HG03457 (cell line): ENCODE results near the gene NACC2.

Experiments used
- ATAC-seq: cut with Tn5 transposase; IDR thresholded peaks from one replicate; pipeline ENCODE4 v1.9.1; 2021; ENCODE audit warnings: moderate number of reproducible peaks; ENCODE audit not compliant: unreplicated experiment

The NACC2 gene

GRCh38 chr9:135985889-135986288, 109.2 kb downstream of the NACC2 start:
- ATAC-seq: no peak

DNA sequence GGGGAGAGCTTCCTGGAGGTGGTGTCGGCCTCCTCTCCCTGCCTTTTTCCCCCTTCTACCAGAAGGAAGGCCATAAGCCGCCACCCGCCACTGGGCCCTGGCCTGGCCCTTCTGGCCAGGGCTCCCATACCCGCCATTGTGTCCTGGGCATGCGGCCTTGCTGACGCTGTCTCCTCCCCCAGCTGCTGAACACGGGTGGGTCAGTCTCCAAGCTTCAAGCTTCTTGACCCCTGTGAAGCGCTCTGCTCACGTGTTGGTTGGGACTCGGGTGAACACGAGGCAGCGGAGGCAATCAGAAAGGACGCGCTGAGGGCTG, 109.7 kb downstream of the NACC2 start:
- ATAC-seq: no peak

DNA sequence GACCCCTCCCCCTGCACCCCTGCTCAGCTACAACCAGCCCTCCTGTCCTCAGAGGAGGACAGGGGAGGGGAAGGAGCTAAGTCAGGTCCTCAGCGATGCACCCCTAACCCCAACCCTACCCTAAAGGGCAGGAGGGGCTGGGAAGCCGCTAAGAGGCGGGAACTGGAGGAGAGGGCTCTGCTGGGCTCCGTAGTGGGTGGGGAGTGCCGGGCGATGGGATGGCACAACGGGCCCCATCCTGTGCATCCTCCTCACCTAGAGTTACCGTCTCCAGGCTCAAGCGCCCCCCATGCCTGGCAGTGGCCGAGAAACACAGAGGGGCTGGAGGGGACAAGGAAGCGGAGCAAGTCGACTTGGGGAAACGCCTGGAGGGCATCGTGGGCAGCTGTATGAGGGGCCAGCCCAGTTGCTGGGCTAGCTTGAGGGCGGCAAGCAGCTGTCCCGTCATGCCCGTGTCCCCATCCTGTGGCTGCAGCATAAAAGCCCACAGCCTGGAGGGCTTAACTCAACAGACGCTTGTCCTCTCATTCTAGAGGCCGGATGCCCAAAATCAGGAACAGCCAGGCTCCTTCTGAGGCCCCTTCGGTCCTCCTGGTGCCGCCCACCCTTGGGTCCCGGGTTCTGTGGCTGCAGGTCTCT, 110.9 kb downstream of the NACC2 start:
- no peak for ATAC-seq

GRCh38 chr9:135983208-135984071, 111.6 kb downstream of the NACC2 start:
- ATAC-seq: no peak

DNA sequence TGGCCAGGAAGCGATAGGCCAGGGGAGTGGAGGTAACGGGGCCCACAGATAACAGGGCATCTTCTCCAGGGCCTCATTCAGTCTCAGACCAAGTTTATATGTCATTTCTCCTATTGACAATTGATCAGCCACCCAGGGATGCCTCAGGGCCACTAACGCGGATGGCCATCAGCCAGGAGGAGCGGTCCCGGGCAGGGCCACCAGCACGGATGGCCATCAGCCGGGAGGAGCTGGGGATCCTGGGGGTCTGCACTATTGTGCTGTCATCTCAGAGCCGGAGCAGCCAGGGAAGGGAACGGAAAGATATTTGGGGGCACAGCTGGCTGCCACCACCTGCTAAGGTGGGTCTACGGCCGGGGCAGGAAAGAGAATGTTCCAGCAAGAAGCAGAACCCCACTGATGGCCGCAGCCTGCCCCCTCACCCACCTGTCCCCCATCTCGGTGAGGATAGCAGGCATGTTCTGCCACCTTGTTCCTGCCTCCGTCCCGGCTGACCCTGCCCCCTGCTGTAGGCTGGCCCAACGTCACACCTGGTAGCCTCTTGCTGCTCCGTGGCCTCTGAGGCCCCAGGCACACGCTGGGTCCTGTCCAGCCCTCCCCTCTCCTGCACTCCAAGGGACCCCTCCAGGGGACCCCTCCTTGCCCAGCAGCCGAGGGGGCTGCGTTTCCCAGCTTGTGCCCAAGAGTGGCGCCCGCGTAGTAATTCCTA, 112.4 kb downstream of the NACC2 start:
- no peak for ATAC-seq

DNA sequence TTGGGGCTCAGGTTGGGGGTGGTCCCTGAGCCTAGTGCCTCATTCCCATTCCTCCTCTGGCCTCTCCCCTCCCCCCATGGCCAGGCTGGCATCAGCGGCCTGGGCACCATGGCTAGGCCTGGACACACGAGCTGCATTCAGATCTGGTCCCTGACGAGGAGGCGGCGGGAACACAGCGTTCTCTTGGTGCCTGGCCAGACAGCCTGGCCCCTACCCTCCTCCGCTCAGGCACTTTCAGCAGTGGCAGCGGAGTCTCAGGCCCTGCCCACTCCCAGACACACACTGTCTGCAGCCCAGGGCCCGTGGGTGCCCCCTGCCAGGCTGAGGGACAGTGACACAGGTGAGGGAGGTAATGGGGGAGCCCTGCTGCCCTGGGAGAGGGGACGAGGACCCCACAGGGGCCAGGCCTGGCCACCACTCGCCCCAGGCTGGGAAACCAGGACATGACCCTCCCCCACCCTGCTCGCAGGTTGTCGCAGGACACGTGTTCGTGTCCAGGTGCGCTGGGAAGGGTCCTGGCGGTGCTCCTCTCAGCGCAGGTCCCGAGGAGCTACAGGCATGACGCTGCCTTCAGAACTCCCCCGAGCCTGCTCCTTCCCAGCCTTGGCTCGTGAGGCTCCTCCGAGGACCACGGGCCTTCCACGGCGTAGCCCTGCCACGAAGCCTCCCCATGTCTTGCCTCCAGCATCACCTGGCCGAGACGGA, 114.0 kb downstream of the NACC2 start:
- ATAC-seq: no peak

GRCh38 chr9:135979547-135980166, 115.4 kb downstream of the NACC2 start:
- ATAC-seq: no peak

- no peak for ATAC-seq
These were observed 116.2 kb downstream of the NACC2 start for GRCh38 chr9:135978642-135979546.

DNA sequence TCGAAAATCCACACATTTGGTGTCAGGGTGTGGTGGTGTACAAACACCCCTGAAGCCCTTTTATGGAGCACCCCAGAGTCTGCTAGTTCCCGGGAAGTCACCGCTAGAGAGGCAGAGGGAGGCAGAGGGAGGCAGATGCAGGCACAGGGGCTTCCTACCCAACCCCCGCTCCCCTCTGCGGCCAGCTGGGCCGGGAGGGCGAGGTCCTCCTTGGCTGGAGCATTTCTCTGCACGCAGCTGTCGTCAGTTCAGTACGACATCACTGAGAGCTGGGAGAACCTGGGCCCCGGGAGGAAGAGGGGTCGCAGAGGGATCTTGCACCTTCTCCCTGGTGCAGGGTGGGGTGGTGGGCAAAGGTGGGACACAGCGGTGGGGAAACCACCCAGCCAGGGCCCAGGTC, 118.1 kb downstream of the NACC2 start:
- ATAC-seq: no peak

- ATAC-seq: no peak
These were observed 118.6 kb downstream of the NACC2 start for GRCh38 chr9:135976531-135976930.

- ATAC-seq: no peak
These were observed 119.3 kb downstream of the NACC2 start for GRCh38 chr9:135975834-135976233.

DNA sequence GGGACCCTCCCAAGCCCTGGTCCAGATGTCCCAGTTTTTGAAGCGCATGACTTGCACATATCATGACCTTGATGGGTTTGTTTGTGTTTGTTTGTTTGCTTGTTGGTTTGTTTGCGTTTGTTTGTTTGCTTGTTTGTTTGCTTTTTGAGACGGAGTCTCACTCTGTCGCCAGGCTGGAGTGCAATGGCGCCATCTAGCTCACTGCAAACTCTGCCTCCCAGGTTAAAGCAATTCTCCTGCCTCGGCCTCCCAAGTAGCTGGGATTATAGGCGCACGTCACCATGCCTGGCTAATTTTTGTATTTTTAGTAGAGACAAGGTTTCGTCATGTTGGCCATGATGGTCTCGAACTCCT, 120.9 kb downstream of the NACC2 start:
- ATAC-seq: no peak

DNA sequence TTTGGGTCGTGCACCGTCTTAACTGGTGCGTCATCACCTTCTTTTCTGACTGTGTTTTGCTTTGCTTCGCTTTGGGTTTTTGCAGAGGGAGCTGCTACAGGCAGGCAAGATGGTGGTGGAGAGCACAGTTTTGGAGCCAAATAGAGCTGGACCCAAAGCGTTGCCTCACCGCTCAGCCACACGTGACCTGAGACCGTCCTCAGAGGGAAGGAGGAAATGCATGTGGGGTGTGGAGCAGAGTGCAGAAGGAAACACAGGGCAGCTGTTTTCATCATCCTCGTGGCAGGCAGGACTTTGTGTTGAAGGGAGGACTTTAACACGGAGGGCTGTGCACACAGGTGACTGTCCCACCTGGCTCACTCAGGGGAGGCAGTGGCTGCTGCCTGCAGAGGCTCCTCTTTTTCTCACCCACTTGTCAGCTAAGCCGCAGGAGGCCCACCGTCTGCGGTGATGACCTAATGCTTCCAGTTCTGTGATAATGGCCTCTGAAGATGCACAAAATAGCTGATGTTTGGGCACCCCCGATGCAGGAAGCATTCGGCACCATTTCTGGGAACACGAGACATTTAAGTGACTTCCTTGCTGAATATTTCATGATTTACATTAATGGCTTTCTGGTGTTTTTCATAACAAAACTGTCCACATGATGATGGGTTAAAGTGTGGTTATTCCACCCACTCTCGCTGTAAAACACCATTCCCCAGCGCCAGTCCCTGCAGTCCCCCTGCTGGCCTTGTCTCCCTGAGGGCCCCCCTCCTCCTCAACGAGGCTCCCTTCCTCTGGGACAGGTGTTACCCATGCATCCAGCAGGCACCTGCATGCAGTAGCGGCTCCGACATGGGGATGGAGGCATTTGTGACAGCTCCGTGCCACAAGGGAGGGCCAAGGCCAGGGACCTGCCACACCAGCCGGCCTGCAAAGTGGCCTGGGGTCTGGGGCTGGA, 121.5 kb downstream of the NACC2 start:
- no peak for ATAC-seq

DNA sequence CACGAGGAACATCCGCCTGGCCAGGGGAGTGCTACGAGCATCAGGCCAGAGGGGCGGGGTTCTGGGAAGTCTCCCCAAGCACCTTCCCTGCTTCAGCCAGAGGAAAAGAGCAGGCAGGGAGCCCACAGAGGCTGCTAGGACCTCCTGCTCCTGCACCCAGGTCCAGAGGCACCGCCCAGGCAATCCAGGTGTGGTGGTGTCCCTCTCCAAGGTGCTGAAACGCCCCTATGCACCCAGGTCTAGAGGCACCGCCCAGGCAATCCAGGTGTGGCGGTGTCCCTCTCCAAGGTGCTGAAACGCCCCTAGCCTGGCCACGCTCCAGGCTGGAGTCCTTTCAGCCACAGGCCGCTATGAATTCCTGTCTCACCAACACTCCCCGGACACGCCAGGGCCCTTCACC, 123.2 kb downstream of the NACC2 start:
- no peak for ATAC-seq

- ATAC-seq: no peak
These were observed 123.8 kb downstream of the NACC2 start for GRCh38 chr9:135971111-135971766.

- no peak for ATAC-seq
These were observed 124.8 kb downstream of the NACC2 start for GRCh38 chr9:135970128-135970815.

DNA sequence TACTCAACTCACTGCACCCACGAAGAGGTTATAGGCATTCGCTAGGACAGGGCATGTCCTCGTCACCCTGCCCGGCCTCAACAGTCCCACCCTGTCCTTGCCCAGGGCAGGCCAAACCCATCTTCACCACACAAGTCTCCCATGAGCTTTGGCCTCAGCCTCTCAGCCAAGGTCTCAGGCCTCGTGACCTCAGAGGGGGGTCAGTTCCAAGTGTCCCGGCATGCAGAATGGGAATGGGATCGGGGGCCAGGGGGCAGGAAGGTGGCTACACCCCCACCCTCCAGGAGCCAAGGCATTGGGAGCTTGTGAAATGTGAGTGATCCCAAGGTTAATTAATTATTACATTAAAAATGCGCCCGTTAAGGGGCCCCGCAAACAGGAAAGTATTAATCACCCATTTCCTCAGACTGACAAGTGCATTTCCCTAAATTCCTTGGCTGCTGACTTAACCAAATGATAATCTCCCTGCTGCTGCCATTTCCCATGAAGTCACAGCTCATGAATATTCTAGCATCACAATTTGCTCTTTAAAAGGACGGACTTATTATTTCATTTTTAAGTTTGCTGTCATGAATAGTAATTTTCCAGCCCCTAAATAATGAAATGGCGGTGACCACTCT, 125.9 kb downstream of the NACC2 start:
- ATAC-seq: no peak
